ENCODE results near the gene ARL5C.

The ARL5C gene

GRCh38 chr17:39145143-39145542 lies 20.8 kb downstream of the ARL5C start:
- no peak overlapping the region for H3K27ac ChIP-seq
- TF ChIP-seq ZFX (IDR thresholded peaks at IDR 0.05) (no peak), CTCF (conservative IDR thresholded peaks at IDR 0.05) (no peak)

GRCh38 chr17:39144416-39144840 lies 21.5 kb downstream of the ARL5C start:
- TF ChIP-seq ZFX (IDR thresholded peaks at IDR 0.05) (no peak), CTCF (conservative IDR thresholded peaks at IDR 0.05) (no peak)
- no peak overlapping the region for H3K27ac ChIP-seq

- TF ChIP-seq CTCF (conservative IDR thresholded peaks at IDR 0.05) = no peak
- no peak for TF ChIP-seq ZFX (IDR thresholded peaks at IDR 0.05)
- no peak overlapping the region for H3K27ac ChIP-seq
Measured at GRCh38 chr17:39143552-39144093, 22.3 kb downstream of the ARL5C start.

- no peak for TF ChIP-seq ZFX (IDR thresholded peaks at IDR 0.05)
- TF ChIP-seq CTCF (conservative IDR thresholded peaks at IDR 0.05) = no peak
- H3K27ac ChIP-seq = no peak overlapping the region
Measured at GRCh38 chr17:39141915-39142664, 23.9 kb downstream of the ARL5C start.

- H3K27ac ChIP-seq = no peak overlapping the region
Measured at GRCh38 chr17:39141294-39141693, 24.7 kb downstream of the ARL5C start.

GRCh38 chr17:39139561-39139960 lies 26.4 kb downstream of the ARL5C start:
- H3K27ac ChIP-seq = peak overlapping the region; percentile 11; the same call in 1 of the 2 replicates
- TF ChIP-seq ZFX (IDR thresholded peaks at IDR 0.05) (no peak), CTCF (conservative IDR thresholded peaks at IDR 0.05) (no peak)

More at GRCh38 chr17:39141294-39141693, 24.7 kb downstream of the ARL5C start:
- TF ChIP-seq CTCF (conservative IDR thresholded peaks at IDR 0.05) = no peak
- TF ChIP-seq ZFX (IDR thresholded peaks at IDR 0.05) = no peak

- TF ChIP-seq CTCF (conservative IDR thresholded peaks at IDR 0.05) (no peak), ZFX (IDR thresholded peaks at IDR 0.05) (no peak)
- H3K27ac ChIP-seq = peak overlapping the region; percentile 11; the same call in 1 of the 2 replicates
Measured at GRCh38 chr17:39139161-39139511, 26.8 kb downstream of the ARL5C start.
